ENCODE measurements around the gene COX4I1. TPM values are rescaled to one million over a fixed set of nuclear protein-coding genes. Genes with fewer than 3 reads are reported as not detected.

Gene COX4I1
- 100 to 1,000 TPM; 263 to 334 TPM for total RNA-seq
- 467 TPM for polyA plus RNA-seq (ENCODE audit: insufficient read depth, low read depth, low replicate concordance)
- long read RNA-seq, donor 1, transcript COX4I1-217 (1 exons, 3,946 nt), result minor isoform, 13 of 340 reads
- long read RNA-seq, donor 1, transcript COX4I1-201 (5 exons, 708 nt), result major isoform, 260 of 340 reads
- long read RNA-seq, donor 1, transcript COX4I1-215 (3 exons, 2,271 nt), result minor isoform, 12 of 340 reads
- long read RNA-seq, donor 1, partial matches to known transcripts, result 46 of 340 reads
- long read RNA-seq, donor 1, other reads (novel, unspliced or antisense), result 5 of 340 reads
- long read RNA-seq, donor 2, transcript COX4I1-201 (5 exons, 708 nt), result major isoform, 196 of 251 reads
- long read RNA-seq, donor 2, transcript COX4I1-217 (1 exons, 3,946 nt), result minor isoform, 16 of 251 reads
- long read RNA-seq, donor 2, partial matches to known transcripts, result 33 of 251 reads
- long read RNA-seq, donor 2, other reads (novel, unspliced or antisense), result 0 of 251 reads

DNA sequence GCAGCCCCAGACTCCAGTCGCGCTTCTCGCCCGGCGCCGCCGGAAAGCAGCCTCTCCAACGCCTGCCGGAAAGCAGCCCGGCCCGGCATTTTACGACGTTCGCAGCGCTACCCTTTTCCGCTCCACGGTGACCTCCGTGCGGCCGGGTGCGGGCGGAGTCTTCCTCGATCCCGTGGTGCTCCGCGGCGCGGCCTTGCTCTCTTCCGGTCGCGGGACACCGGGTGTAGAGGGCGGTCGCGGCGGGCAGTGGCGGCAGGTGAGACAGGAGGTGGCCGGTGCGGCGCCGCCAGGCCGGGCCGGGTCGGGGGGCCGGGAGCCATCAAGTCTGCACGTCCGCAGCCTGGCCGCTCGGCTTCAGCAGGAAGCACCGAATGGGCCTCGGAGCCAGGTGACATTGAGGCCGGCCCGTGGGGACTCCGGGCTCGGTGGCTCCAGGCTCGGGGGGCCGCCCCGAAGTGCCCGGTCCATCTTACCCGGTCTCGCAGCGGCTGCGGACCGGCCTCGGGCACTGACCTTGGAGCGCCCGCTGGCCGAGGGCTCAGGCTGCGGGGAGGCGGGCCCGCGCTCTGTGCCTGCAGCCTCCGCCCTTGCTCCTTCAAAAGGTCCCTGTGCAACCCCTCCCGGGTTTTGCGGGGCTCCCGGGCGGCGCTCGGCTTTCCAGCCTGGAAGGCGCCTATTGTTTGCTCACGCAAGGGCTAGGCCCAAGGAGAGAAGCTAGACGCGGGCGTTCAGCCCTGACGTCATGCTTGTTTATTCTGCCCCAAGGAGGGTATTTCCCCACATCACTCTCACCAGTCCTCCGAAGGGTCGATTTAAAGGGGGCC, at the start of gene COX4I1, which contains the start of gene EMC8:
TSS of gene COX4I1 (plus strand) at position 199 of the 824 bp plus-strand sequence. CDS start 1,511 bp downstream, outside the sequence.
TSS of gene EMC8 (minus strand) at position 48 of the 824 bp plus-strand sequence. CDS start 249 bp downstream, outside the sequence.
- Histone ChIP-seq H3K9me3 (no peaks in the 10 kb centered on the region), H3K4me3 (peak within 1 kb of the TSS; percentile 94 to 97), H3K27ac (peak within 1 kb of the TSS; percentile 61 to 88), H3K27me3 (no peaks in the 10 kb centered on the region), H3K4me1 (peaks cover 12% of the 10 kb centered on the region), H3K36me3 (ENCODE audit: low read depth, missing control alignments) (no peaks in the 10 kb centered on the region)
- peak; percentile 95 for DNase-seq
- peak; percentile 12 for TF ChIP-seq POLR2A (IDR thresholded peaks at IDR 0.05)
- TF ChIP-seq, protein P1, sequence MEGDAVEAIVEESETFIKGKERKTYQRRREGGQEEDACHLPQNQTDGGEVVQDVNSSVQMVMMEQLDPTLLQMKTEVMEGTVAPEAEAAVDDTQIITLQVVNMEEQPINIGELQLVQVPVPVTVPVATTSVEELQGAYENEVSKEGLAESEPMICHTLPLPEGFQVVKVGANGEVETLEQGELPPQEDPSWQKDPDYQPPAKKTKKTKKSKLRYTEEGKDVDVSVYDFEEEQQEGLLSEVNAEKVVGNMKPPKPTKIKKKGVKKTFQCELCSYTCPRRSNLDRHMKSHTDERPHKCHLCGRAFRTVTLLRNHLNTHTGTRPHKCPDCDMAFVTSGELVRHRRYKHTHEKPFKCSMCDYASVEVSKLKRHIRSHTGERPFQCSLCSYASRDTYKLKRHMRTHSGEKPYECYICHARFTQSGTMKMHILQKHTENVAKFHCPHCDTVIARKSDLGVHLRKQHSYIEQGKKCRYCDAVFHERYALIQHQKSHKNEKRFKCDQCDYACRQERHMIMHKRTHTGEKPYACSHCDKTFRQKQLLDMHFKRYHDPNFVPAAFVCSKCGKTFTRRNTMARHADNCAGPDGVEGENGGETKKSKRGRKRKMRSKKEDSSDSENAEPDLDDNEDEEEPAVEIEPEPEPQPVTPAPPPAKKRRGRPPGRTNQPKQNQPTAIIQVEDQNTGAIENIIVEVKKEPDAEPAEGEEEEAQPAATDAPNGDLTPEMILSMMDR (IDR thresholded peaks at IDR 0.05), result no peak
- intact Hi-C loops (cut with DNase I; ENCODE audit: low total_unique reads), result no loop called here
- 0 to 1% methylated on average over 14 to 68 of the region's 87 CpGs for WGBS, 2 donors

DNA sequence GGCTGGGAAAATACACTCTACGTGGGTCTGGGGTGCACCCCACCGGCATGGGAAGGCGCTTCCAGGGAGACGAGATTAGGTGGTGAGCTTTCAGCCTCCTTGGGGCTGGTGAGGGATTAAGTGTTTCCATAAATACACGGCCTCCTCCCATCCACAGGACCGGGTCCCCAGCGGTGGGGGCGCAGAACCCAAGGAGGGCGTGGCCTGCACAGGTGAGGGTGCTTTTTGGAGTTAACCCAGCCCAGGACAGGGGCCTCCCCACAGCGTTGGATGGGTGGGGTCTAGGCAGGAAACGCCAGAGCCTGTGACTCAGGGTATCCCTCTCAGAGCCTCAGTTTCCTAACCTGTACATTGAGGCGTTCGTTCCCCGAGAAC, 49.7 kb upstream of the COX4I1 start:
- no peak for DNase-seq
- no peak for TF ChIP-seq POLR2A (IDR thresholded peaks at IDR 0.05)
- Histone ChIP-seq H3K9me3 (no peaks in the 10 kb centered on the region), H3K4me1 (peaks cover 8% of the 10 kb centered on the region), H3K27ac (no peak overlapping the region), H3K36me3 (ENCODE audit: low read depth, missing control alignments) (no peaks in the 10 kb centered on the region), H3K4me3 (peak overlapping the region; percentile 53 to 60), H3K27me3 (no peaks in the 10 kb centered on the region)
- WGBS, 2 donors, result 26 to 55% methylated on average over 8 to 14 of the region's 14 CpGs
- intact Hi-C loops (cut with DNase I; ENCODE audit: low total_unique reads), result no loop called here

DNA sequence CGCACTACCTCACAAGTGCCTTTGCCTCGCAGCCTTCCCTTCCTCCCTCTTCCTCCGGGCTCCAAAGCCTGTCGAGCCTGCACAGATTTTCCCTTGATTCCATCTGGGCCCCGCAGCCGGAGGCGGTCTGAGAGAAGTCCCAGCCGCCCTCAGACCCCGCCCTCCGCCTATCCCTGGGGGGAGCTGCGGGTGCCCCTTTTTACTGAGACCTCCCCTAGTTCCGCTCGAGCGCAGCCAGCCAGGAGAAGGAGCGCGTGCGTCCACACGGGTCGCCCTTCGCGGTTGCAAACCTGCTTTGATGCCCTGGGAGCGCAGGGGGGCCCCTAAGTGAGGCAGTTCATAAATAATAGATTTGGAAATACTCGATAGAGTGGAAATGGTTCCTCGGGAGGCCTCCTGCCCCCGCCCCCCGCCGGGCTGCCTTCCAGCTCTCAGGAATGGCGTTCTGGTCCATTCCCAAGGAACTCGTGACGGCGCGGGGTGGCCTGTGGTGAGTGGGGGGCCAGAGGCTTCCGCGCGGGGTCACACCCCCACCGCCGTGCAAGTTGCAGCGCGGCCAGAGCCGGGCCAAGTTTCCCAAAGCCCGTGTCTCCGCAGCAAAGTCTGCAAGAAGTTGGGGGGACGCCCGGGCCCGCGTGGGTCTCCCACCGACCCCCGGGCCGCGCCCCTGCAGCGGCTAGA, 49.2 kb upstream of the COX4I1 start:
- WGBS, 2 donors, result 2 to 6% methylated on average over 7 to 38 of the region's 51 CpGs
- Histone ChIP-seq H3K27me3 (no peaks in the 10 kb centered on the region), H3K27ac (no peak overlapping the region), H3K36me3 (ENCODE audit: low read depth, missing control alignments) (no peaks in the 10 kb centered on the region), H3K4me3 (peak overlapping the region; percentile 53 to 60), H3K9me3 (no peaks in the 10 kb centered on the region), H3K4me1 (peaks cover 8% of the 10 kb centered on the region)
- intact Hi-C loops (cut with DNase I; ENCODE audit: low total_unique reads), result no loop called here
- TF ChIP-seq POLR2A (IDR thresholded peaks at IDR 0.05), result no peak
- TF ChIP-seq, protein P1 (IDR thresholded peaks at IDR 0.05), result no peak
- DNase-seq, result peak; percentile 22

DNA sequence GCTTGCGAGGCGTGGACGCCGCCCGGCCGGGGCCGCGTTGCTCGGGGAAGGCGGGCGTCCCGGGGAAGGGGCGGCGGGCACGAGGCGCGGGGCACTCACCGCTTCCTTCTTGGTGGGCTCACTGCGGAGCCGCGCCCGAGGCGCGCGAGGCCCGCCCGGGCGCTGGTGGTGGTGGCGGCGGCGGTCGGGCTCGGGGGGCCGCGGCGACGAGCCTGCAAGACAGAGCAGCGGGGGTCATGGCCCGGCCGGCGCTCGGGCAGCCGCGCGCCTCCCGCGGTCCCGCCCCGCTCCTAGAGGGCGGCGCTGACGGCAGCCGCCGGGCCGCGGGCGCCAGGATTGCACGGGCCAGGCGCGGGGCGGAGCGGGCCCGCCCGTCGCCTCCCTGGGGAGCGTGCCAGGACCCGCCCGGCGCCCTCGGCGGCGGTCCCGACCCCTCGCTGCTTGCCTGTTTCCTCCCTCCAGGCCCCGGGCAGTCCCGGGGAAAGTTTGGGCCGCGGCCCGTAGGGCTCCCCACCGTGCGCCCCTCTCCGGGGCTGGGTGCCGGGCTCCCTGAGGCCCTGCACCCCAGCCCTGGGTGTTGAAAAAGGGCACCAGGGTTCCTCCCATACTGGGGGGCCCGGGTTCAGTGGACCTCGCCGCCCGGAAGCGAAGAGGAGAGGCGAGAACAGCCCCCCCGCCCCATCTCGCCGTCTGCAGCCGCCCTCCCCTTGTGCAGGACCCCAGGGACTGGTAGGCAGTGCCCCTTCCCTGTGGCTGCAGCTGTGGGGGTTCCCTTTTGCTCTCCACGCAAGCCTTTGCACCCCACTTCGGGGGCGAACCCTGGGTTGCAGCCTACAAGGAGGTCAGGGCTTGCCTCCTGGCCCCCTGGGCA, 48.4 kb upstream of the COX4I1 start, which contains the start of gene C16orf74:
TSS of gene C16orf74 (minus strand) at position 270 of the 871 bp plus-strand sequence. CDS start 15,879 bp downstream, outside the sequence.
- Histone ChIP-seq H3K4me3 (peak within 1 kb of the TSS; percentile 53 to 60), H3K4me1 (peaks cover 8% of the 10 kb centered on the region), H3K36me3 (ENCODE audit: low read depth, missing control alignments) (no peaks in the 10 kb centered on the region), H3K9me3 (no peaks in the 10 kb centered on the region), H3K27me3 (no peaks in the 10 kb centered on the region), H3K27ac (no peak within 1 kb of the TSS)
- intact Hi-C loops (cut with DNase I; ENCODE audit: low total_unique reads), result no loop called here
- 8 to 19% methylated on average over 8 to 67 of the region's 96 CpGs for WGBS, 2 donors
- no peak for TF ChIP-seq POLR2A (IDR thresholded peaks at IDR 0.05)
- TF ChIP-seq, protein P1 (IDR thresholded peaks at IDR 0.05), result no peak
- DNase-seq, result peak; percentile 31
